ENCODE data around the gene RPS15A.

- TF ChIP-seq CTCF (conservative IDR thresholded peaks at IDR 0.05) (no peak), EZH2 (IDR thresholded peaks at IDR 0.05; ENCODE audit: low read depth) (no peak)
Observed at GRCh38 chr16:18803569-18804462, 13.7 kb upstream of the RPS15A start.

All from PC-9 (cell line).